TTC549 (cell line): ENCODE results near the gene PHF2.

Source experiments
- FAIRE-seq: peaks from 2 replicates; lab custom pipeline; 2012; peaks lifted over from hg19 to GRCh38; lab: Jason Lieb, UNC

PHF2 gene

GRCh38 chr9:93652604-93653592, 76.5 kb downstream of the PHF2 start:
- no peak for FAIRE-seq

- no peak for FAIRE-seq
Observed at GRCh38 chr9:93653760-93654159, 77.4 kb downstream of the PHF2 start.

- no peak for FAIRE-seq
Observed at GRCh38 chr9:93654351-93654961, 78.1 kb downstream of the PHF2 start.

GRCh38 chr9:93655621-93656425, 79.4 kb downstream of the PHF2 start:
- FAIRE-seq, result no peak

GRCh38 chr9:93656426-93657239, 80.2 kb downstream of the PHF2 start:
- no peak for FAIRE-seq

- no peak for FAIRE-seq
Observed at GRCh38 chr9:93657331-93658111, 81.1 kb downstream of the PHF2 start.

GRCh38 chr9:93658184-93658925, 82.0 kb downstream of the PHF2 start:
- FAIRE-seq, result no peak

GRCh38 chr9:93659044-93659836, 82.9 kb downstream of the PHF2 start:
- no peak for FAIRE-seq

GRCh38 chr9:93659837-93660177, 83.4 kb downstream of the PHF2 start:
- no peak for FAIRE-seq

- FAIRE-seq, result no peak
Observed at GRCh38 chr9:93660352-93661046, 84.1 kb downstream of the PHF2 start.

- FAIRE-seq, result no peak
Observed at GRCh38 chr9:93661591-93661990, 85.2 kb downstream of the PHF2 start.

- FAIRE-seq, result no peak
Observed at GRCh38 chr9:93662016-93662638, 85.7 kb downstream of the PHF2 start.

GRCh38 chr9:93662952-93663572, 86.7 kb downstream of the PHF2 start:
- no peak for FAIRE-seq

GRCh38 chr9:93663877-93664548, 87.6 kb downstream of the PHF2 start:
- no peak for FAIRE-seq

GRCh38 chr9:93664549-93665120, 88.3 kb downstream of the PHF2 start:
- FAIRE-seq, result no peak

GRCh38 chr9:93665128-93665636, 88.8 kb downstream of the PHF2 start:
- no peak for FAIRE-seq
